DMS 273 treated with DMSO at 0.1 percent for 48 hours (cell line): Measurements from ENCODE around the gene ABHD8.

Experiments used
- DNase-seq: peaks from one replicate; lab custom pipeline; 2025; lab: John Stamatoyannopoulos, UW

ABHD8 gene

GRCh38 chr19:17303167-17303939 lies at the start of gene ABHD8:
TSS of gene ABHD8 (minus strand) at chr19:17303425. CDS start at chr19:17301616, 1,809 bp downstream.
- DNase-seq, result peak; percentile 77

- DNase-seq, result no peak
Observed at GRCh38 chr19:17352608-17353280, 49.5 kb upstream of the ABHD8 start.

GRCh38 chr19:17351815-17352435 lies 48.7 kb upstream of the ABHD8 start:
- DNase-seq, result no peak

GRCh38 chr19:17348700-17349099 lies 45.5 kb upstream of the ABHD8 start:
- DNase-seq, result no peak

GRCh38 chr19:17347877-17348276 lies 44.7 kb upstream of the ABHD8 start:
- no peak for DNase-seq

- no peak for DNase-seq
Observed at GRCh38 chr19:17347361-17347760, 44.1 kb upstream of the ABHD8 start.

GRCh38 chr19:17346109-17346671 lies 43.0 kb upstream of the ABHD8 start:
- no peak for DNase-seq

- DNase-seq, result no peak
Observed at GRCh38 chr19:17341845-17342244, 38.6 kb upstream of the ABHD8 start.

- DNase-seq, result no peak
Observed at GRCh38 chr19:17341386-17341785, 38.2 kb upstream of the ABHD8 start.

- DNase-seq, result no peak
Observed at GRCh38 chr19:17340871-17341357, 37.7 kb upstream of the ABHD8 start.

GRCh38 chr19:17340302-17340870 lies 37.2 kb upstream of the ABHD8 start:
- no peak for DNase-seq

- no peak for DNase-seq
Observed at GRCh38 chr19:17339088-17339741, 36.0 kb upstream of the ABHD8 start.

- DNase-seq, result no peak
Observed at GRCh38 chr19:17338433-17339078, 35.3 kb upstream of the ABHD8 start.

- DNase-seq, result no peak
Observed at GRCh38 chr19:17337675-17338432, 34.6 kb upstream of the ABHD8 start.

- DNase-seq, result peak; percentile 97
Observed at GRCh38 chr19:17336872-17337674, 33.8 kb upstream of the ABHD8 start, which contains the start of gene GTPBP3. TSS of gene GTPBP3 (plus strand) at chr19:17337553. CDS start at chr19:17337612, 59 bp downstream.

- no peak for DNase-seq
Observed at GRCh38 chr19:17335575-17335974, 32.4 kb upstream of the ABHD8 start.

GRCh38 chr19:17334414-17335409 lies 31.5 kb upstream of the ABHD8 start, which contains the start of gene ANO8:
TSS of gene ANO8 (minus strand) at chr19:17334855. CDS start at chr19:17334670, 185 bp downstream.
- DNase-seq, result peak; percentile 95
